Colonic mucosa (tissue), 4 donors: ENCODE data around the gene NABP1. TPM values are rescaled to one million over a fixed set of nuclear protein-coding genes. Genes with fewer than 3 reads are reported as not detected.

Source experiments
- DNase-seq: peaks from one replicate; pipeline ENCODE4 v3.0.0-alpha.2; 2020
- H3K27ac ChIP-seq: fragments of 200-600 bp; one replicate; pipeline ENCODE4 v1.8.0; 2021
- H3K27me3 ChIP-seq: fragments of 200-600 bp; one replicate; pipeline ENCODE4 v1.8.0; 2021
- H3K36me3 ChIP-seq: fragments of 200-600 bp; one replicate; pipeline ENCODE4 v1.8.0; 2021
- H3K4me1 ChIP-seq: fragments of 200-600 bp; one replicate; pipeline ENCODE4 v1.8.0; 2021; ENCODE audit warnings: mild to moderate bottlenecking
- H3K4me3 ChIP-seq: fragments of 200-600 bp; one replicate; pipeline ENCODE4 v1.8.0; 2021
- H3K9ac ChIP-seq, 2 donors: one replicate each; pipeline ENCODE4 v1.7.0; 2013; ENCODE audit warnings: control low read depth in 2 of 2, low read depth in 2 of 2, low read length in 2 of 2
- H3K9me3 ChIP-seq: fragments of 200-600 bp; one replicate; pipeline ENCODE4 v1.8.0; 2021
- intact Hi-C: fragments of 100-400 bp; cut with DNase I; formaldehyde crosslinking; loops from one replicate; pipeline ENCODE4 v1.14.1; 2022
- total RNA-seq, 2 donors: library from RNA; stranded (reverse); fragmentation: NEBNext Ultra II Directional in 1 of 2; extraction: Animal tissue kit (Norgen Biotek cat#: 25700) in 1 of 2; gene quantifications; one replicate each; pipeline ENCODE4 v1.2.1, GENCODE V29; 2021
- TF ChIP-seq, protein P1 (sequence below): fragments of 200-600 bp; IDR thresholded peaks from one replicate; pipeline ENCODE4 v1.8.0; 2022; ENCODE audit warnings: antibody characterized with exemption, mild to moderate bottlenecking
- donor health status: healthy.
- donor health status: DM: no; HTN: no; CAD: no.
- donor health status: DM: no; HTN: no; CAD: no.

NABP1 gene, protein sequence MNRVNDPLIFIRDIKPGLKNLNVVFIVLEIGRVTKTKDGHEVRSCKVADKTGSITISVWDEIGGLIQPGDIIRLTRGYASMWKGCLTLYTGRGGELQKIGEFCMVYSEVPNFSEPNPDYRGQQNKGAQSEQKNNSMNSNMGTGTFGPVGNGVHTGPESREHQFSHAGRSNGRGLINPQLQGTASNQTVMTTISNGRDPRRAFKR
- 10 to 100 TPM; 10.1 to 15.9 TPM for total RNA-seq

DNA sequence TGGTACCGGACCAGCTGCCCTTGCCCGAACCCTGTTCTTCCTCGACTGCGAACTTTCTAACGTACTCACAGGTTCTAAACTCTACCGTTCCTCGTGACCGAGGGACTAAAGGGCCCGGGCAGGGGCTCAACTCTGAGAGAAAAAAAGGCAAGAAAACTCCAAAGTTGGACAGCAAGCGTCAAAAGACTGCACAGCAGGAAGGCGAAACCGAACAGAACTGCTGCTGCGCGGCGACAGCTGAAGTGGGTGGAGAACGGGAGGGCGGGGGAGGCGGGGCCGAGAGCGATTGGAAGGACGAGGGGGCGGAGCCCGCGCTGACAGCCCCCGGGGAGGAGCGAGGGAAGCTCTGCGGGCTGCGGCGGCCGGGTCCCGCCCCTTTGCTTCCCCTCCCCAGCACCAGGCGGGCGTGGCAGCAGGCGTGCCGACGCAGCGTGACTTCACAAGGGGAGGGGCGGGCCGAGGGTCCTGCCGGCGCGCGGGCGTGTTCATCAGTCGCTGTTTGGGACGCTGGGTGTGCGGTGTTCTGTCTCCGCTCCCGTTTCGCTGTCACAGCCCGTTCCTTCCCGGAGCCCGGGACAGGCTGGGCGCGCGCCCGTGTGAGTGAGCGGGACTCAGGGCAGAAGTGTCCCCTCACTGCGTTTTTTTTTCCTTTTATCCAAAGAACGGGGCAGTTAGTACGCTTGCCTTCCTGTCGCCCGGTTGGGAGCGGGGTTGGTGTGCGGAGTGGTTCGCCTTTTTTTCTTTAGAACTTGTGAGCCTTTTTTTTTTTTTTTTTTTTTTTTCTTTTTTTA is at the start of gene NABP1:
Gene NABP1, plus strand, starts transcription at position 491 of the 791 bp plus-strand sequence. CDS start 479 bp downstream, outside the sequence.
- Histone ChIP-seq H3K4me1 (no peaks in the 10 kb centered on the region), H3K4me3 (peak within 1 kb of the TSS; percentile 46), H3K27ac (peak within 1 kb of the TSS; percentile 92), H3K9ac (peak within 1 kb of the TSS; percentile 91 to 92), H3K27me3 (no peaks in the 10 kb centered on the region), H3K36me3 (no peaks in the 10 kb centered on the region), H3K9me3 (no peaks in the 10 kb centered on the region)
- DNase-seq = peak; percentile 98
- TF ChIP-seq, protein P1, sequence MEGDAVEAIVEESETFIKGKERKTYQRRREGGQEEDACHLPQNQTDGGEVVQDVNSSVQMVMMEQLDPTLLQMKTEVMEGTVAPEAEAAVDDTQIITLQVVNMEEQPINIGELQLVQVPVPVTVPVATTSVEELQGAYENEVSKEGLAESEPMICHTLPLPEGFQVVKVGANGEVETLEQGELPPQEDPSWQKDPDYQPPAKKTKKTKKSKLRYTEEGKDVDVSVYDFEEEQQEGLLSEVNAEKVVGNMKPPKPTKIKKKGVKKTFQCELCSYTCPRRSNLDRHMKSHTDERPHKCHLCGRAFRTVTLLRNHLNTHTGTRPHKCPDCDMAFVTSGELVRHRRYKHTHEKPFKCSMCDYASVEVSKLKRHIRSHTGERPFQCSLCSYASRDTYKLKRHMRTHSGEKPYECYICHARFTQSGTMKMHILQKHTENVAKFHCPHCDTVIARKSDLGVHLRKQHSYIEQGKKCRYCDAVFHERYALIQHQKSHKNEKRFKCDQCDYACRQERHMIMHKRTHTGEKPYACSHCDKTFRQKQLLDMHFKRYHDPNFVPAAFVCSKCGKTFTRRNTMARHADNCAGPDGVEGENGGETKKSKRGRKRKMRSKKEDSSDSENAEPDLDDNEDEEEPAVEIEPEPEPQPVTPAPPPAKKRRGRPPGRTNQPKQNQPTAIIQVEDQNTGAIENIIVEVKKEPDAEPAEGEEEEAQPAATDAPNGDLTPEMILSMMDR = no peak
- intact Hi-C loops = no loop called here

DNA sequence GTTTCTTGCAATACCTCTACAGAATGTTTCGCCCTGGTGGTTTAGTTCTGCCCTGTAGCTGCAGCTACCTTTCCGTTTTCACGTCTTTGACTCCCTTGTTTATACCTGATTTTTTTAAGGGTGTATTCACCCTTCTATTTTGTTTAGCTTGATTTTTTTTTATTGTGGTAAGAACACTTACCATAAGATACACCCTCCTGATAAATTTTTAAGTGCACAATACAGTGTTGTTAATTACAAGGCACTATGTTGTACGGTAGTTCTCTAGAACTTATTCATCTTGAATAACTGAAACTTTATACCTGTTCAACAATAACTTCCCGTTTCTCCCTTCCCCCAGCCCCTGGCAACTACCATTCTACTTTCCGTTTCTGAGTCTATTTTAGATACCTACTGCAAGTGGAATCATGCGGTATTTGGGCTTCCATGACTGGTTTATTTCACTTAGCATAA is 48.9 kb upstream of the NABP1 start:
- H3K9me3 ChIP-seq = no peaks in the 10 kb centered on the region
- TF ChIP-seq, protein P1 = no peak
- intact Hi-C loops = no loop called here
- H3K27ac ChIP-seq = no peak overlapping the region
- H3K4me1 ChIP-seq = no peaks in the 10 kb centered on the region
- no peak for DNase-seq
- no peaks in the 10 kb centered on the region for H3K36me3 ChIP-seq
- H3K9ac ChIP-seq = no peak overlapping the region
- no peak overlapping the region for H3K4me3 ChIP-seq
- no peaks in the 10 kb centered on the region for H3K27me3 ChIP-seq

DNA sequence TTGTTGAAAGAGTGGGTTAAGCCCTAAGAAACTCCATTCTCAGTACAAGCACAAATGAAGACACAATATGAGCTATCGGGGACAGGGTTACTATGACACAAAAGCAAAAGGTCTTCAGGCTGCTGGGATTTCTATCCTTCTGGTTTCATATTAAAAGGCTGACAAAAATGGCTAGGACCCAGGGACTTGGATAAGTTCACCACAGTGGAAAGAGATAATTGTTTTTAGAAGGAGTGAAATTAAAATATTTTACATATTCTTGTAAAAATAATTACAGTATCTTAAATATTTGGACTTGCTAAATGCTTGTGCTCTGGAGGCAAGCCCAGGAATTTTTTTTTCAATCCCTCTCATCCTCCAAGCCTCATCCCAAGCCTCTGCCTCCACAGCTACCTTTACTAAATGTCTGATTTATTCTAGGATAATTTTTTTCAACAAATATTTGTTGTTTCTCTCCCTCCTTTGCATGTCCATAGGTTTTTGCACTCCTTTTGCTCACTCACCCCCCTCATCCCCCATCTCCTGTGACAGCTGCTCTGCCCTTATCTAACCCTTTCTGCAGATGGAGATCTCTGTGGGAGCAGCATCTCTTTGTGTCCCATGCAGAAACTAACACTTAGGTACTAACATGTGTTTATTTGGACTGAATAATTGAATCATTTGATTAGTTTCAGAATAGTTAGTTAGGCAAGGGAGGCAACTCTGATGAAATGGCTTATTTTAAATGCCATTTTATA is 47.8 kb upstream of the NABP1 start:
- Histone ChIP-seq H3K36me3 (no peaks in the 10 kb centered on the region), H3K27ac (no peak overlapping the region), H3K4me3 (no peak overlapping the region), H3K27me3 (no peaks in the 10 kb centered on the region), H3K9ac (no peak overlapping the region), H3K9me3 (no peaks in the 10 kb centered on the region), H3K4me1 (no peaks in the 10 kb centered on the region)
- intact Hi-C loops = no loop called here
- DNase-seq = no peak
- TF ChIP-seq, protein P1 = no peak

DNA sequence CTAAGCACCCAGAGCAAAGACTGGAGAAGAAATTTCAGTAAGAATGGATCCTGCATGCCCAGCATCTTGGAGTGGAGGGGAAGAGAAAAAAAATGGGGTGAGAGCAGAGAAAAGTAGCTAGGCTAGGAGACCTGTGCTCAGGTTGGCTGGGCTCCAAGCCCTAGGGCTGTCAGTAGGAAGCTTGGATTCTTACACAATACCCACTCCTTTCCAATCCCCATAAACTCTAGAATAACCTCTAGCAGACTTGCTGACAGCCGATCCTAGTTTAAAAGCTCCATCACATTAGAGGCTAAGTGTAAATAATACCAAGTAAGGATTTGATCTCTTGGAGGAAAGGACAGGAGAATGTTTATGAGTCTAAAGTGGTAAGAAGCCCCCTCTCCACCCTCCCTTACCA is 46.2 kb upstream of the NABP1 start:
- H3K9ac ChIP-seq = no peak overlapping the region
- TF ChIP-seq, protein P1 = no peak
- no peak overlapping the region for H3K27ac ChIP-seq
- intact Hi-C loops = no loop called here
- DNase-seq = no peak
- no peaks in the 10 kb centered on the region for H3K36me3 ChIP-seq
- H3K9me3 ChIP-seq = no peaks in the 10 kb centered on the region
- no peaks in the 10 kb centered on the region for H3K27me3 ChIP-seq
- H3K4me1 ChIP-seq = no peaks in the 10 kb centered on the region
- H3K4me3 ChIP-seq = no peak overlapping the region

DNA sequence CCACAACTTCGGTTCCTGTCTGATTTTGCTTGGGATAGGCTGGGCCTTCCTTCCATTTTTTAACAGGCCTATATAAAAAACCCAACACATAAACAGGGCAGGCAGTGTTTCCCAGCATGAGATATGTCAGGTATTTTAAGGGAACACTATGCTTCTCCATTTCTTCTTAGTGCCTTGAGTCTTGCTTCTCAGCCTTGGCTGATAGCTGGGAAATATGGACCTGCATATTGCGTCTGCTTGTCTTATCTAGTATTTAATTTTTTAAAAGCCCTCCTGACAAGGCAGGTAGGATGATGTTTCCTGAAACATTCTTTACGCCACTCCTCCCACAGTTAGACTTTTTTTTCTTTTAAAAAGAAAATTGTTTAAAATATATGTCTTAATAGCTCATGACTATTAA is 45.5 kb upstream of the NABP1 start:
- Histone ChIP-seq H3K9me3 (no peaks in the 10 kb centered on the region), H3K36me3 (no peaks in the 10 kb centered on the region), H3K4me3 (no peak overlapping the region), H3K27ac (no peak overlapping the region), H3K4me1 (no peaks in the 10 kb centered on the region), H3K27me3 (no peaks in the 10 kb centered on the region), H3K9ac (no peak overlapping the region)
- intact Hi-C loops = no loop called here
- TF ChIP-seq, protein P1 = no peak
- DNase-seq = no peak
